Progenitor cell of endocrine pancreas (in vitro differentiated cells): ENCODE measurements around the gene NRP1. TPM values are rescaled to one million over a fixed set of nuclear protein-coding genes. Genes with fewer than 3 reads are reported as not detected.

Experiments used
- DNase-seq: peaks from one replicate; pipeline ENCODE4 v3.0.0; 2021; ENCODE audit warnings: low spot score; ENCODE audit not compliant: unreplicated experiment
- H3K27ac Mint-ChIP-seq: 2 replicates; pipeline ENCODE4 v1.8.0; 2021; ENCODE audit warnings: mild to moderate bottlenecking, moderate library complexity, mixed read lengths
- H3K27me3 Mint-ChIP-seq: 2 replicates; pipeline ENCODE4 v1.8.0; 2021; ENCODE audit warnings: mixed read lengths
- H3K36me3 Mint-ChIP-seq: 2 replicates; pipeline ENCODE4 v1.8.0; 2022; ENCODE audit warnings: mixed read lengths; ENCODE audit not compliant: insufficient read depth
- H3K4me1 Mint-ChIP-seq: 2 replicates; pipeline ENCODE4 v1.8.0; 2021; ENCODE audit warnings: low read depth, mixed read lengths
- H3K4me3 Mint-ChIP-seq: 2 replicates; pipeline ENCODE4 v1.8.0; 2021; ENCODE audit warnings: low read depth, mild to moderate bottlenecking, moderate library complexity, mixed read lengths
- H3K9me3 Mint-ChIP-seq: 2 replicates; pipeline ENCODE4 v1.8.0; 2021; ENCODE audit warnings: low read depth, mixed read lengths
- total RNA-seq: library from RNA; stranded (reverse); gene quantifications from 2 replicates; pipeline ENCODE4 v1.2.1, GENCODE V29; 2021
- TF ChIP-seq, protein P1 (sequence below): fragments of 200-600 bp; sonication (generic); IDR thresholded peaks from one replicate; pipeline ENCODE4 v1.5.0; 2021; ENCODE audit warnings: antibody characterized with exemption, mild to moderate bottlenecking; ENCODE audit not compliant: unreplicated experiment

The NRP1 gene
- total RNA-seq, 1 donor from 2014 or later = 33.4 TPM

DNA sequence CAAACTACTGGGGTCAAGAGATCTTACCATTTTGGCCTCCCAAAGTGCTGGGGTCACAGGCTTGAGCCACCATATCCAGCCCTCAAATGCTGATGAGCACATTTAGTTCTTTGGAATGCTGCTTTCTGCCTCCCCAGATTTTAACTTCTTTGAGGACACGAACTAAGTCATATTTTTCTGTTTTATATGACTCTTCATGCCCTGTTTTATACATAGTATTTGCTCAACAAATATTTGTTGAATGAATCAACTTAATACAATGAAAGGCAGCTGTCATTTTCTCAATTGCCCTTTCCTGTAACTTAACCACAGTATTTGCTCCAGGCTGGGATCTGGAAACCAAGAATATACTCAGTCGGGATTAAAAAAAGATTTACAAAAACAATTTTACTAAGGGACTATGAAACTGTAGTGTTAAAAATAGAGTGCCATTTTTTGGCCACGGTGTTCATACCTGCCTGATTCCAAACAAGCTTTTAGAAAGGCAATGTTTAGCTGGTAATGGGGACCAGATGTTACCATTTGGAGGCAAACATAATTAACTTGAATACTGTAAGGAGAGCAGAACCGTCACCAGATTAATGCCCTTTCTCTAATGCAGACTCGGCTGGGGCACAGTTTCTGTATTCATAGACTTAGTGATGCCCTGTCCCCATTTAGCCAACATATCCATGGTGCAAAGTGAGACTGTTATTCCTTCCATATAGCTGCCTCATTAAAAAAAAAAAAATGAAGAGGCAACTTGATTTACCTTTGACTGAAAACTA lies 117.6 kb downstream of the NRP1 start:
- Mint-ChIP-seq H3K4me1 (no peaks in the 10 kb centered on the region), H3K27ac (no peak overlapping the region)

DNA sequence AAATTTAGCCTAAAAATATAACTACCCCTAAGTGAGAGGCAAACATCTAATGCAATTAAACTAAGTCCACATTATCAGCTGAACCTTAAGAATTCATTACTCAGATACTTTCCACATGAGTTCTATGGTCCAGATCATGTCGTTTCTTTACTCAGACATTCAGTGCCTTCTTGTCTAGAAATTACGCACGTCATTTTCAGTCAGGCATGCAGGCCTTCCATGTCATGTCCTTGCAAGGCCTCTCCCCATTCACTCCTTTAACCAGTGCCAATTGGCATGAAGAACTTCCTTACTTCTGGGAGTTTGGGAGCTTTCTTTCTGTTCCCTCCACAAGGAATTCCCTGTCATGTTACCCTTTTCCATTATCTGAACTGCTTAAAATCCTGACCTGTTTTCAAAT lies 118.8 kb downstream of the NRP1 start:
- DNase-seq = no peak
- peaks cover 25% of the 10 kb centered on the region for H3K36me3 Mint-ChIP-seq
- no peaks in the 10 kb centered on the region for H3K9me3 Mint-ChIP-seq
- TF ChIP-seq, protein P1, sequence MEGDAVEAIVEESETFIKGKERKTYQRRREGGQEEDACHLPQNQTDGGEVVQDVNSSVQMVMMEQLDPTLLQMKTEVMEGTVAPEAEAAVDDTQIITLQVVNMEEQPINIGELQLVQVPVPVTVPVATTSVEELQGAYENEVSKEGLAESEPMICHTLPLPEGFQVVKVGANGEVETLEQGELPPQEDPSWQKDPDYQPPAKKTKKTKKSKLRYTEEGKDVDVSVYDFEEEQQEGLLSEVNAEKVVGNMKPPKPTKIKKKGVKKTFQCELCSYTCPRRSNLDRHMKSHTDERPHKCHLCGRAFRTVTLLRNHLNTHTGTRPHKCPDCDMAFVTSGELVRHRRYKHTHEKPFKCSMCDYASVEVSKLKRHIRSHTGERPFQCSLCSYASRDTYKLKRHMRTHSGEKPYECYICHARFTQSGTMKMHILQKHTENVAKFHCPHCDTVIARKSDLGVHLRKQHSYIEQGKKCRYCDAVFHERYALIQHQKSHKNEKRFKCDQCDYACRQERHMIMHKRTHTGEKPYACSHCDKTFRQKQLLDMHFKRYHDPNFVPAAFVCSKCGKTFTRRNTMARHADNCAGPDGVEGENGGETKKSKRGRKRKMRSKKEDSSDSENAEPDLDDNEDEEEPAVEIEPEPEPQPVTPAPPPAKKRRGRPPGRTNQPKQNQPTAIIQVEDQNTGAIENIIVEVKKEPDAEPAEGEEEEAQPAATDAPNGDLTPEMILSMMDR = no peak
- no peaks in the 10 kb centered on the region for H3K27me3 Mint-ChIP-seq
- H3K4me1 Mint-ChIP-seq = no peaks in the 10 kb centered on the region
- no peak overlapping the region for H3K27ac Mint-ChIP-seq
- H3K4me3 Mint-ChIP-seq = no peak overlapping the region

More for the DNA sequence above, 117.6 kb downstream of the NRP1 start:
- TF ChIP-seq, protein P1 = no peak
- DNase-seq = no peak
- peaks cover 32% of the 10 kb centered on the region for H3K36me3 Mint-ChIP-seq
- no peak overlapping the region for H3K4me3 Mint-ChIP-seq
- no peaks in the 10 kb centered on the region for H3K9me3 Mint-ChIP-seq
- no peaks in the 10 kb centered on the region for H3K27me3 Mint-ChIP-seq

DNA sequence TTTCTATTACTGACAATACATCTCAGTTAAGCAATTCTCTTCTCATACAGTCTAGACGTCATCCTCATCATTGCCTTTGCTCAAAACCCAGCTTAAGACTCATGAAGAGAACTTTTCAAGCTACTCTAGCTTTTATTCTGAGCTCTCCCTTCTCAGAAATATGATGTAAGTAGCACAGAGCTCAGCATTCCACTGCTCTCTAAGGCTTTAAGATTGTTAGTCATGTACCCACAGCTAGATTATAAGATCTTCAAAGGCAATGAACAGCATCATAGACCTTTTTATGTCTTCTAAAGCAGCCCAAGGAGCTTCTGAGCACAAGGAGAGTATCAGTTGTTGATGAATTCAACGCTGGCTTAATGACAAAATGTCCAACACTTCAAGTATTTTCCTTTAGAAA lies 119.3 kb downstream of the NRP1 start:
- Mint-ChIP-seq H3K27ac (no peak overlapping the region), H3K9me3 (no peaks in the 10 kb centered on the region), H3K4me1 (no peaks in the 10 kb centered on the region), H3K27me3 (no peaks in the 10 kb centered on the region), H3K4me3 (no peak overlapping the region), H3K36me3 (peaks cover 25% of the 10 kb centered on the region)
- TF ChIP-seq, protein P1 = no peak
- DNase-seq = no peak

DNA sequence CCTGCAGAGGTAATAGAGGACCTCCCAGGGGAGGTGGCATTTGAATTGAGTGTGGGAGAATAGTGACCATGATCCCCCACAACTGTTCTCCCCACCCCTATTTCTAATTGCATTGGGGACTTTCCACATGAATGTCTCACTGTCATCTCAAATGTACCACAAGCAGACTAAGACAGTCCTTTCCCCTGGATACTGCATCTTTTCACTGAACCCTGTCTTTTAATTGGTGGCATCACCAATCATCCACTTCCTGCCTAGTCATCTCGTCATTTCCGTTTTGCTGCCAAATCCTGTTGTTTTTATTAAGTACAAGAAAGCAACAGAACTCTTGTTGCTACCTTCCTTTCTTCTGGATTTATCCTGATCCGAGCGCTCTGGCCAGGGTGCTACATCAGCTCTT lies 120.3 kb downstream of the NRP1 start:
- TF ChIP-seq, protein P1 = no peak
- DNase-seq = no peak
- no peaks in the 10 kb centered on the region for H3K27me3 Mint-ChIP-seq
- H3K27ac Mint-ChIP-seq = no peak overlapping the region
- H3K4me3 Mint-ChIP-seq = no peak overlapping the region
- H3K36me3 Mint-ChIP-seq = peaks cover 25% of the 10 kb centered on the region
- no peaks in the 10 kb centered on the region for H3K9me3 Mint-ChIP-seq
- H3K4me1 Mint-ChIP-seq = no peaks in the 10 kb centered on the region

DNA sequence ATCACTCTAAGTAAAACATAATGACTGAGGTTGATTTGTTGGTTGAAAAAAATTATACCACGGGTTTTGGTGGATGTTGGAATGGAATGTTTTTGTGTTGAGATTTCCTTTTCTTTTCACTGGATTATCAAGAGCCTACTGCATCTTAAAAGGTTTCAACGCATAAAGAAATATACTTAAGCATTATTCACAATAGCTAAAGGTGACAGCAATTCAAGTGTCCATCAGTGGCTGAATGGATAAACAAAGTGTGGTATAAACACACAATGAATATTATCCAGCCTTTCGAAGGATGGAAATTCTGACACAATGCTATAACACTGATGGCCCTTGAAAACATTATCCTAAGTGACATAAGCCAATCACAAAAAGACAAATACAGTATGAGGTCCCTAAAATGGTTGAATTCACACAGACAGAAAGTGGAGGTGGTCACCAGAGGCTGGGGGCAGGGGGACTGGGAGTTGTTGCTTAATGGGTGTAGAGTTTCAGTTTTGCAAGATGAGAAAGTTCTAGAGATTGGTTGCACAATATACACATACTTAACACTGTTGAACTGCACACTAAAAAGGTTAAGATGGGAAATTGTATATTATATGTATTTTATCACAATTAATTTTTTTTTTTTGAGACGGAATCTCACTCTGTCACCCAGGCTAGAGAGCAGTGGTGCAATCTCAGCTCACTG lies 122.3 kb downstream of the NRP1 start:
- Mint-ChIP-seq H3K4me3 (no peak overlapping the region), H3K4me1 (no peaks in the 10 kb centered on the region), H3K36me3 (peaks cover 25% of the 10 kb centered on the region), H3K27ac (no peak overlapping the region), H3K27me3 (no peaks in the 10 kb centered on the region), H3K9me3 (no peaks in the 10 kb centered on the region)
- no peak for DNase-seq
- TF ChIP-seq, protein P1 = no peak
